HG03135 (cell line): Measurements from ENCODE around the gene PSEN1.

Experiments
- ATAC-seq: cut with Tn5 transposase; IDR thresholded peaks from one replicate; pipeline ENCODE4 v1.9.1; 2021; ENCODE audit warnings: mild to moderate bottlenecking, moderate library complexity; ENCODE audit not compliant: unreplicated experiment

The PSEN1 gene

GRCh38 chr14:73264885-73265720, 128.8 kb downstream of the PSEN1 start:
- ATAC-seq, result no peak

GRCh38 chr14:73265721-73266046, 129.4 kb downstream of the PSEN1 start:
- ATAC-seq, result no peak

- no peak for ATAC-seq
These were observed 130.0 kb downstream of the PSEN1 start for GRCh38 chr14:73266317-73266716.

- ATAC-seq, result no peak
These were observed 131.2 kb downstream of the PSEN1 start for GRCh38 chr14:73267474-73267873.

GRCh38 chr14:73269729-73270531, 133.6 kb downstream of the PSEN1 start:
- peak; percentile 67 for ATAC-seq

- ATAC-seq, result no peak
These were observed 136.1 kb downstream of the PSEN1 start for GRCh38 chr14:73272393-73272792.
